ENCODE measurements around the gene NEDD4L. TPM values are rescaled to one million over a fixed set of nuclear protein-coding genes. Genes with fewer than 3 reads are reported as not detected.
"Not testable (repeated sequence)": the region's sequence is repeated elsewhere in the genome, so short reads cannot be mapped to it uniquely, and the experiment has no call there.

Gene NEDD4L
- total RNA-seq, 1 experiment from 2014 or later: 31.7 TPM

DNA sequence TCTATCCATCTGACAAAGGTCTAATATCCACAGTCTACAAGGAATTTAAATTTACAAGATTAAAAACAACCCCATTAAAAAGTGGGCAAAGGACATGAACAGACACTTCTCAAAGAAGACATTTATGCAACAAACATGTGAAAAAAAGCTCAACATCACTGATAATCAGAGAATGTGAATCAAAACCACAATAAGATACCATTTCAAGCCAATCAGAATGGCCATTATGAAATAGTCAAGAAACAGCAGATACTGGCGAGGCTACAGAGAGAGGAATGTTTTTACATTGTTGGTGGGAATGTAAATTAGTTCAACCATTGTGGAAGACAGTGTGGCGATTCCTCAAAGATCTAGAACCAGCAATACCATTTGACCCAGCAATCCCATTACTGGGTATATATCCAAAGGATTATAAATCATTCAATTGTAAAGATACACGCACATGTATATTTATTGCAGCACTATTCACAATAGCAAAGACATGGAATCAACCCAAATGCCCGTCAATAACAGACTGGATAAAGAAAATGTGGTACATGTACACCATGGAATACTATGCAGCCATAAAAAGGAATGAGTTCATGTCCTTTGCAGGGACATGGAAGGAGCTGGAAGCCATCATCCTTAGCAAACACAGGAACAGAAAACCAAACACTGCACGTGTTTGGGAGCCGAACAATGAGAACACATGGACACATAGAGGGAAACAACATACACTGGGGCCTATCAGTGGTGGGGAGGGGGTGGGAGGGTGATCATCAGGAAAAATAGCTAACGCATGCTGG lies 391.4 kb downstream of the NEDD4L start:
- H3K27me3 ChIP-seq (replicated peaks); H3K4me3 ChIP-seq; H3K27ac ChIP-seq; H3K9me3 ChIP-seq (replicated peaks); DNase-seq (ENCODE audit: low read depth in 1 of 2, low spot score in 2 of 2); H3K4me1 ChIP-seq (replicated peaks); H3K36me3 ChIP-seq: not testable (repeated sequence)

DNA sequence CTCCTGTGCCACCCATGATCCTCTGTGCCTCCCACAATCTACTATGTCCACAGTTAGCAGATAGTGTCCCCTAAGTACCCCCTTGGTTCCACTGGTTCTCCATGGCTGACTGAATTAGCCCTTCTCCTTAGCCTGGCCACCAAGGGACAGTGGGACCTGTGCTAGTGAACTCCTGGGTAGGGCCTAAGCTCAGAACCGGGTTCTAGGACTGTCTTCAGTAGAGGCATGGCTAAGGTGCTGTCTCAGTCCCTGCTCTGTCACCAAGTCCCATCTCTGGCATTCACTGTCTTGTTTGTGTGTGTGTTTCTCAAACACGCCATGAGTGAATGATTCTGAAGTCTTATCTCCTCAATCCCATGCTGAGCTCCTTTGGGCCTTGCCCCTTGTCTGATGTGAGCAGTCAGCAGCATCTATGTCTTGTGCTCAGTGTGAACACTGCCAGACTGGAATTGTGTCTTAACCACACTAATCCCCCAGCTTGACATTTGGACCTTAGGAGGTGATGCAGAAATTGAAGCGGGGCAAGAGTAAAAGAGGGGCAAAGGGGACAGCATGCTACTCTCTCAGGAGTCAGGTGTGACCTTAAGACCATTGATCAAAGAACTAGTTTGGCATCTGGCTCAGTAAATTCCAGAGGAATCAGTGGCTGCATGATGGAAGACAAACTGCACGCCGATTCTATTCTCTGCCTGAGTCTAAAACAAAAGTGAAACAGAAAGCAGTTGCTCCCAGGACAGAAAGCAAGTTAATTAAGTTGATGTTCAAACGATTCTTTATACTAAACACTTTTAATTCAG lies 394.3 kb downstream of the NEDD4L start:
- Histone ChIP-seq H3K9me3 (replicated peaks) (no peaks in the 10 kb centered on the region), H3K4me3 (peak overlapping the region; percentile 22), H3K27me3 (replicated peaks) (no peaks in the 10 kb centered on the region), H3K27ac (peak overlapping the region; percentile 19; the same call in 1 of the 2 replicates), H3K4me1 (replicated peaks) (peaks cover 9% of the 10 kb centered on the region), H3K36me3 (no peaks in the 10 kb centered on the region)
- peak in 1 of 2 experiments; percentile 57 for DNase-seq (ENCODE audit: low read depth in 1 of 2, low spot score in 2 of 2)

DNA sequence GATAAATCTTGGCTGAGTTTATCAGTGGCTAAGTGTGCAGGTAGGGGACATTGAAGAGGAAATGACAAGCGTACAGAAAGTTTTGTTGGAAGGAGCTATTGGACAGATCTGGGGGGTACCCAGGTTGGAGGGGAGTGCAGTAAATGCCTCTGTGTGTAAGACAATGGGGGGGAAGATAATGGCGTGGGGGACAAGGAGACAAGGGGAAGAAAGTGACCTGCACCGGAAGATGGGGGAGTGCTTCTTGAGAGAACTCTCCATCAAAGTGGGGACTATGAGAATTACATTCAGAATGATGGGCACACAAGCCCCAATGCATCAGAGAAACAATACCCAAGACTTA lies 394.9 kb downstream of the NEDD4L start:
- DNase-seq (ENCODE audit: low read depth in 1 of 2, low spot score in 2 of 2): no peak
- peak overlapping the region; percentile 19; the same call in 1 of the 2 replicates for H3K27ac ChIP-seq
- peaks cover 9% of the 10 kb centered on the region for H3K4me1 ChIP-seq (replicated peaks)
- no peaks in the 10 kb centered on the region for H3K9me3 ChIP-seq (replicated peaks)
- H3K27me3 ChIP-seq (replicated peaks): no peaks in the 10 kb centered on the region
- H3K36me3 ChIP-seq: no peaks in the 10 kb centered on the region
- peak overlapping the region; percentile 22 for H3K4me3 ChIP-seq

DNA sequence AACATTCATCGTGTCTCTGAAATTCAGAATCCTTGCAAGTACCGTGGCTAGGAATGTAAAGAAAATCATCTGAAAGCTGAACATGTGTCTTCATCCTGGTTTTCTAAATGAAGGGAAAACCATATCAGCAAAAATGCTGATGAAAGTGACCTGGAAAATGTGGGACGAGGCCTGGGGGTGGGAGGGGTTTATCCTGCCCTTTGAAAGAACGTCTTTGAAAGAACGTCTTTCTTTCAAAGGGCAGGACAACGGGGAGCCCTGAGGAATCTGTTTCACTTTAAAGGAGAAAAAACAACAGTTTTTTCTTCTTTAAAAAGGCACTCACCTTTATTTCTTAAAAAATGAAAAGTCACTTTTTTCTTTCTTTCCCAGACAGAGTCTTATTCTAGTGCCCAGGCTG lies 399.6 kb downstream of the NEDD4L start:
- Histone ChIP-seq H3K27me3 (replicated peaks) (no peaks in the 10 kb centered on the region), H3K4me3 (no peak overlapping the region), H3K27ac (no peak overlapping the region), H3K4me1 (replicated peaks) (peaks cover 5% of the 10 kb centered on the region), H3K9me3 (replicated peaks) (no peaks in the 10 kb centered on the region), H3K36me3 (no peaks in the 10 kb centered on the region)
- no peak for DNase-seq (ENCODE audit: low read depth in 1 of 2, low spot score in 2 of 2)

DNA sequence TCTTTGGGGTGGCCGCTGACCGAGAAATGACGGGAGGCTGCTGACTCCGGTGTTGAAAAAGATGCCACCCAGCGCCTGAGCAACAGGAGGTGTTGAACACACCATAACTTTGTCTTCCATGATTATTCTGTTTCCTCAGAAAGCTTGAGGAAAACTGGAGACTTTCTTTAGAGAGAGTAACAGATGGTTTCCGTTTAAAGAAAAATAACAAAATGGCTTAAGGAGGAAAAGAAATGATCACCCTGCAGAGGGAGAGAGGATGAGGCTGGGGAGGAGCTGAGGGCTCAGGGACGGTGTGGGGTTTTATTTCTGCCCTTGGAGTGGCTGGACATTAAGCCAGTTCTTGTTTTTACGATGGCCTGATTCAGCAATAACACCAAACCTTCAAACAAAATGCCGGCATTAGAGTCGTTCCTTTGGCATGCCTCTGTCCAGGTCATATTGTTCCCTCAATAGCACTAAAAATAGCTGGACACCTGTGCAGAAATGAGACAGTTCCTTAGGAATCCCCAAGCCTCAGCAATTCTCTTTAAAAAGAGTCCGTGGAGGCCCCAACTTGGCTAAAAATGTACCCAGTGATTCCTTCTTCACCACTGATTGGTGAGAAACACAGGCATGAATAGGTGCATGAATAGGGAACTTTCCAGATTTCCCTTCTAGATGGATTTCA lies 402.5 kb downstream of the NEDD4L start:
- DNase-seq (ENCODE audit: low read depth in 1 of 2, low spot score in 2 of 2): no peak
- Histone ChIP-seq H3K27ac (no peak overlapping the region), H3K9me3 (replicated peaks) (no peaks in the 10 kb centered on the region), H3K4me3 (no peak overlapping the region), H3K4me1 (replicated peaks) (0 out of 2 replicates have a peak, but pooled peaks cover 3% of the 10 kb centered on the region), H3K27me3 (replicated peaks) (no peaks in the 10 kb centered on the region), H3K36me3 (no peaks in the 10 kb centered on the region)

DNA sequence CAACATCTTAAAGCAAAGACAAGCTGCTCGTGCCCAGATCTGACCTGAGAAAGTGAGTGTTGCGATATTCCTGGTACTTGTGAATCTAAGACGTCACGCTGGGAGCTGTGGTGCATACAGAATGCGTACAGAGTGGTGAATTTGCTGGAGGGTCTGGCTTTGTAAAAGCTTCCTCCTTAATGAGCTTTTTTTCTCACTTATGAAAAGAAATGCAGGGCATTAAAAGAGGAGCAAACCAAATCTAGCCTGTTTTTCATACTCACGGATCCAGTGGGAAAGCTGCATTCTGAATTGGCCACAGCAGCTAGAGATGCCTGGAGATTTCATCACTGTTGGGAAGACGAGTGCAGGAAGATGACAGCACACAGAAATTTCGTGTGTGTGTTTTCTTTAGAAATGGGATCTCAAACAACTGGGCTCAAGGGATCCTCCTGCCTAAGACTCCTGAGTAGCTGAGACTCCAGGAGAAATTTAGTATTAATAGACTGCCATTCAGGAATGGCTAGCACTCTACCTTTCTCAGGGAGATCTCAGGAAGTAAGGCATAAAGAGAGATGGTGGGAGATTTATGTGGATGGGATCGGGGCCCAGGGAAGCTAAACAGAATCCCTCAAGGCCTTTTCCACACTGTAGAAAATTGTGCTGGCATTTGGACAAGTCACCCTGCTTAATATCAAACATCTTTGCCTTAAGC lies 403.5 kb downstream of the NEDD4L start:
- H3K9me3 ChIP-seq (replicated peaks): no peaks in the 10 kb centered on the region
- no peak for DNase-seq (ENCODE audit: low read depth in 1 of 2, low spot score in 2 of 2)
- no peaks in the 10 kb centered on the region for H3K36me3 ChIP-seq
- H3K4me1 ChIP-seq (replicated peaks): 0 out of 2 replicates have a peak, but pooled peaks cover 3% of the 10 kb centered on the region
- no peak overlapping the region for H3K4me3 ChIP-seq
- no peak overlapping the region for H3K27ac ChIP-seq
- H3K27me3 ChIP-seq (replicated peaks): no peaks in the 10 kb centered on the region

DNA sequence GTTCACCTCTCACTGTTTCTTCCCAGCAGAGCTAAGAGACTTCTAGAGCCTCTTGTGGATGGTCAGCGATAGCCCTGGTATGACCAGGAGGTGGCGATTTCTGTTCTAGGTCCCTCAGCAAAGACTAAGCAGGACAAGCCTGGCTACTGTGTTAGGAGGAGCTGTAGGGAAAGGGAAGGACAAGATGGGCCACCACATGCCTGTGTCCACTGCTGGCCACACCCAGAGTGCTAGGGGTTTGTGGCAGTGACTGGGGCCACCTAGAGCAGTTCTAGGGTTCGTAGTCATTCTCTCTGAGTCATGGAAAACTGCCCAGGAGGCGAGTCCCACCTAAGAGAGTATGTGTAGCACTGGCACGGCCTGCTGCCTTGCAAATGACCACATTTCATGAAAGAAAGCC lies 405.4 kb downstream of the NEDD4L start:
- Histone ChIP-seq H3K9me3 (replicated peaks) (no peaks in the 10 kb centered on the region), H3K4me1 (replicated peaks) (0 out of 2 replicates have a peak, but pooled peaks cover 4% of the 10 kb centered on the region), H3K27me3 (replicated peaks) (no peaks in the 10 kb centered on the region), H3K4me3 (no peak overlapping the region), H3K36me3 (no peaks in the 10 kb centered on the region), H3K27ac (no peak overlapping the region)
- DNase-seq (ENCODE audit: low read depth in 1 of 2, low spot score in 2 of 2): no peak

Other genes starting within 250 kb of the NEDD4L start
- gene ATP8B1, start 240.9 kb upstream of the NEDD4L start, total RNA-seq (2014; rRNA removed; shearing (Covaris generic)): 7.5 and 12.4 TPM in 2 replicates

Data from SJSA1 (cell line).